Body of pancreas (tissue), 4 donors: ENCODE results near the gene GPR75.

Experiments used
- POLR2A ChIP-seq, 3 donors: fragments of 450-650 bp; IDR thresholded peaks; one replicate each; pipeline ENCODE4 v1.6.1; 2016; ENCODE audit warnings: antibody characterized with exemption in 3 of 3, mild to moderate bottlenecking in 2 of 3
- TF ChIP-seq, protein P1 (sequence below), 7 experiments: fragments of 450-650 bp in 4 of 7; fragments of 200-600 bp in 3 of 7; sonication (generic) in 3 of 7; IDR thresholded peaks; one replicate each; pipeline ENCODE4 v1.5.1; 2016 to 2019; ENCODE audit warnings: antibody characterized with exemption in 7 of 7

DNA sequence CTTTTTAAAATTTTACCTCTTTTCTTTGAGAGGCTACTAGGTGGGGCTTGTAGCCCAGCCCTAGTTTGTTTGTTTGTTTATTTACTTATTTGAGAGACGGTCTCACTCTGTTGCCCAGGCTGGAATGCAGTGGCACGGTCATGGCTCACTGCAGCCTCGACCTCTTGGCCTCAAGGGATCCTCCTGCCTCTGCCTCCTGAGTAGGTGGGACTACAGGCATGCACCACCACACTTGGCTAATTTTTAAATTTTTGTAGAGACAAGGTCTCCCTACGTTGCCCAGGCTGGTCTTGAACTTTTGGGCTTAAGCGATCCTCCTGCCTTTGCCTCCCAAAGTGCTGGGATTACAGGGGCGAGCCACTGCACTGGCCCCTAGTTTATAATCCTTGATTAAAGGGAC lies 38.0 kb downstream of the GPR75 start:
- TF ChIP-seq, protein P1, sequence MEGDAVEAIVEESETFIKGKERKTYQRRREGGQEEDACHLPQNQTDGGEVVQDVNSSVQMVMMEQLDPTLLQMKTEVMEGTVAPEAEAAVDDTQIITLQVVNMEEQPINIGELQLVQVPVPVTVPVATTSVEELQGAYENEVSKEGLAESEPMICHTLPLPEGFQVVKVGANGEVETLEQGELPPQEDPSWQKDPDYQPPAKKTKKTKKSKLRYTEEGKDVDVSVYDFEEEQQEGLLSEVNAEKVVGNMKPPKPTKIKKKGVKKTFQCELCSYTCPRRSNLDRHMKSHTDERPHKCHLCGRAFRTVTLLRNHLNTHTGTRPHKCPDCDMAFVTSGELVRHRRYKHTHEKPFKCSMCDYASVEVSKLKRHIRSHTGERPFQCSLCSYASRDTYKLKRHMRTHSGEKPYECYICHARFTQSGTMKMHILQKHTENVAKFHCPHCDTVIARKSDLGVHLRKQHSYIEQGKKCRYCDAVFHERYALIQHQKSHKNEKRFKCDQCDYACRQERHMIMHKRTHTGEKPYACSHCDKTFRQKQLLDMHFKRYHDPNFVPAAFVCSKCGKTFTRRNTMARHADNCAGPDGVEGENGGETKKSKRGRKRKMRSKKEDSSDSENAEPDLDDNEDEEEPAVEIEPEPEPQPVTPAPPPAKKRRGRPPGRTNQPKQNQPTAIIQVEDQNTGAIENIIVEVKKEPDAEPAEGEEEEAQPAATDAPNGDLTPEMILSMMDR (IDR thresholded peaks at IDR 0.05), result no peak
- no peak for TF ChIP-seq POLR2A (IDR thresholded peaks at IDR 0.05)
